Aorta (tissue), 5 donors: ENCODE measurements around the gene MLKL. TPM values are rescaled to one million over a fixed set of nuclear protein-coding genes. Genes with fewer than 3 reads are reported as not detected.
A peak's percentile ranks its signal among the peaks of the same experiment; 100 is the strongest.
"Not testable (repeated sequence)": the region's sequence is repeated elsewhere in the genome, so short reads cannot be mapped to it uniquely, and the experiment has no call there.

Source experiments
- ATAC-seq: fragments of 200-7000 bp; cut with Tn5 transposase; one replicate; pipeline ENCODE4 v1.9.1; 2022; ENCODE audit warnings: moderate library complexity; ENCODE audit not compliant: low FRiP score
- DNase-seq, 2 donors: peaks; one replicate each; pipeline ENCODE4 v3.0.0-alpha.2; 2020
- H3K27ac ChIP-seq, 2 donors: one replicate each; pipeline ENCODE4 v1.5.1; 2013; ENCODE audit warnings: low read length in 2 of 2, mild to moderate bottlenecking in 2 of 2, moderate library complexity in 2 of 2, control low read depth in 1 of 2, inconsistent platforms in 1 of 2, low read depth in 1 of 2
- H3K27me3 ChIP-seq, 2 donors: one replicate each; pipeline ENCODE4 v1.6.1; 2013; ENCODE audit warnings: control low read depth in 1 of 2, low read length in 1 of 2, mild to moderate bottlenecking in 1 of 2, moderate library complexity in 1 of 2; ENCODE audit not compliant: insufficient read depth in 2 of 2, control insufficient read depth in 1 of 2
- H3K36me3 ChIP-seq, 2 donors: one replicate each; pipeline ENCODE4 v1.6.1; 2013; ENCODE audit warnings: control low read depth in 1 of 2, low read length in 1 of 2, mild to moderate bottlenecking in 1 of 2; ENCODE audit not compliant: insufficient read depth in 2 of 2, control insufficient read depth in 1 of 2
- H3K4me1 ChIP-seq, 2 donors: one replicate each; pipeline ENCODE4 v1.6.1; 2013; ENCODE audit warnings: low read length in 2 of 2, control low read depth in 1 of 2, mild to moderate bottlenecking in 1 of 2, moderate library complexity in 1 of 2; ENCODE audit not compliant: insufficient read depth in 2 of 2, control insufficient read depth in 1 of 2
- H3K4me3 ChIP-seq, 2 donors: one replicate each; pipeline ENCODE4 v1.5.1; 2013; ENCODE audit warnings: low read length in 2 of 2, control low read depth in 1 of 2, mild to moderate bottlenecking in 1 of 2
- H3K9me3 ChIP-seq: one replicate; pipeline ENCODE4 v1.6.1; 2013; ENCODE audit warnings: mild to moderate bottlenecking, low read length; ENCODE audit not compliant: control insufficient read depth
- WGBS, 2 donors: extraction: QIAGEN DNeasy Blood & Tissue Kit; methylation state at CpG; one replicate each; pipeline ENCODE4 v1.1.7; 2013; 5-methylcytosine and 5-hydroxymethylcytosine counted together
- intact Hi-C, 2 donors: fragments of 100-400 bp; cut with DNase I; formaldehyde crosslinking; loops; one replicate each; pipeline versions ENCODE4 v1.14.2 to v1.15.0; 2022
- polyA plus RNA-seq, 2 donors: library from polyadenylated mRNA; stranded (reverse); fragments of 200-250 nt; gene quantifications; one replicate each; pipeline ENCODE4 v1.2.3, GENCODE V29; 2013
- total RNA-seq, 2 donors: library from RNA; stranded (reverse); fragmentation: NEBNext Ultra II Directional; extraction: Animal tissue kit (Norgen Biotek cat#: 25700); gene quantifications; one replicate each; pipeline ENCODE4 v1.2.1, GENCODE V29; 2021
- donor health status: healthy with polysubstance abuse.
- donor health status: Bipolar disorder and iron deficiency.
- donor health status: DM: no; HTN: no; CAD: no.
- donor health status: DM: no; HTN: no; CAD: no.
- donor health status: DM: yes; HTN: yes; CAD: no.

Gene MLKL
- total and polyA plus RNA-seq, 4 donors, result 10.9 to 31.3 (median 22.0) TPM

DNA sequence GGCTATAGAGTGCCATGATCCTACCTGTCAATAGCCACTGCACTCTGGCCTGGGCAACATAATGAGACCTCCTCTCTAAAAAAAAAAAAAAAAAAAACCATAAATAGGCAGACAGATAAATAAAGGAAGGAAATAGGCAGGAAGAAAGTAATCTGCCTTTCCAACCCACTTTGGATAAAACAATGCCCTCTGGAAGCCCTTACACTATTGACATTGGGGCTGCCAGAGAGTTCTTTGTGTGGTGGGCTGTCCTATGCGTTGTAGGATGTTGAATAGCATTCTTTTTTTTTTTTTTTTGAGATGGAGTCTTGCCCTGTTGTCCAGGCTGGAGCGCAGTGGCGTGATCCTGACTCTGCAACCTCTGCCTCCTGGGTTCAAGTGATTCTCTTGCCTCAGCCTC lies 26.8 kb downstream of the MLKL start:
- H3K27ac ChIP-seq, result no peak overlapping the region
- no peak for ATAC-seq
- no peaks in the 10 kb centered on the region for H3K27me3 ChIP-seq
- H3K4me1 ChIP-seq, result no peaks in the 10 kb centered on the region
- H3K9me3 ChIP-seq, result no peaks in the 10 kb centered on the region
- intact Hi-C loops, result no loop called here
- peaks cover 3 to 4% of the 10 kb centered on the region in 2 donors for H3K36me3 ChIP-seq
- H3K4me3 ChIP-seq, result no peak overlapping the region
- no peak for DNase-seq
- 87 to 97% methylated on average over 3 of the region's 3 CpGs for WGBS, 2 donors

DNA sequence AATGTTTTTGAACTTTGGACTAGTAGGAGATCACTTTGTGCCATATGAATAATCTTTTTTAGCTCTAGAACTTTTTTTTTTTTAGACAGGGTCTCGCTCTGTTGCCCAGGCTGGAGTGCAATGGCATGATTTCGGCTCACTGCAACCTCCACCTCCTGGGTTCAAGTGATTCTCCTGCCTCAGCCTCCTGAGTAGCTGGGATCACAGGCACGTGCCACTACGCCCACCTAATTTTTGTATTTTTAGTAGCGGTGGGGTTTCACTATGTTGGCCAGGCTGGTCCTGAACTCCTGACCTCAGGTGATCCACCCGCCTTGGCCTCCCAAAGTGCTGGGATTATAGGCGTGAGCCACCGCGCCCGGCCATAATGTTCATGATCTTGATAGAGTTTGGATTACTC lies 31.8 kb downstream of the MLKL start:
- H3K4me1 ChIP-seq, ATAC-seq, H3K27me3 ChIP-seq, intact Hi-C loops, H3K27ac ChIP-seq, H3K36me3 ChIP-seq, H3K9me3 ChIP-seq, DNase-seq, H3K4me3 ChIP-seq: not testable (repeated sequence)
- WGBS, 2 donors, result 97% methylated on average over 10 of the region's 10 CpGs

- DNase-seq, result peak; percentile 51 to 81
Observed at GRCh38 chr16:74667255-74667700, 33.4 kb downstream of the MLKL start.

GRCh38 chr16:74666425-74667254 lies 34.0 kb downstream of the MLKL start, which contains the start of gene RFWD3:
RFWD3 (minus strand) TSS chr16:74666877; CDS start chr16:74661449, 5,428 bp downstream.
- no peaks in the 10 kb centered on the region for H3K36me3 ChIP-seq
- 1% methylated on average over 62 to 63 of the region's 63 CpGs for WGBS, 2 donors
- H3K4me3 ChIP-seq, result peak within 1 kb of the TSS; percentile 72 to 93
- intact Hi-C loops, result no loop called here
- peak within 1 kb of the TSS in 1 of 2 donors; percentile 34 for H3K27ac ChIP-seq
- H3K9me3 ChIP-seq, result no peaks in the 10 kb centered on the region
- H3K27me3 ChIP-seq, result no peaks in the 10 kb centered on the region
- ATAC-seq (peak; percentile 100), DNase-seq (peak; percentile 96 to 98)
- no peaks in the 10 kb centered on the region for H3K4me1 ChIP-seq

More at GRCh38 chr16:74667255-74667700, 33.4 kb downstream of the MLKL start:
- Histone ChIP-seq H3K4me1 (no peaks in the 10 kb centered on the region), H3K4me3 (peak overlapping the region; percentile 61 to 64), H3K36me3 (peaks cover 3% of the 10 kb centered on the region in 2 donors), H3K27ac (no peak overlapping the region), H3K27me3 (no peaks in the 10 kb centered on the region), H3K9me3 (no peaks in the 10 kb centered on the region)
- intact Hi-C loops, result no loop called here
- 2% methylated on average over 23 of the region's 23 CpGs for WGBS, 2 donors
- peak; percentile 56 for ATAC-seq

GRCh38 chr16:74666010-74666421 lies 34.6 kb downstream of the MLKL start:
- H3K27ac ChIP-seq, result no peak overlapping the region

GRCh38 chr16:74661064-74661463 lies 39.6 kb downstream of the MLKL start:
- Histone ChIP-seq H3K27me3 (no peaks in the 10 kb centered on the region), H3K36me3 (peaks cover 0 to 7% of the 10 kb centered on the region in 2 donors), H3K9me3 (no peaks in the 10 kb centered on the region), H3K4me1 (no peaks in the 10 kb centered on the region), H3K27ac (no peak overlapping the region), H3K4me3 (no peak overlapping the region)
- WGBS, 2 donors, result 87 to 89% methylated on average over 5 of the region's 5 CpGs
- intact Hi-C loops, result no loop called here
- no peak for ATAC-seq
- no peak for DNase-seq

More at GRCh38 chr16:74666010-74666421, 34.6 kb downstream of the MLKL start:
- intact Hi-C loops, result no loop called here
- 5 to 12% methylated on average over 8 of the region's 8 CpGs for WGBS, 2 donors
- DNase-seq (no peak), ATAC-seq (no peak)
- Histone ChIP-seq H3K36me3 (peaks cover 0 to 2% of the 10 kb centered on the region in 2 donors), H3K9me3 (no peaks in the 10 kb centered on the region), H3K4me1 (no peaks in the 10 kb centered on the region), H3K4me3 (peak overlapping the region; percentile 72 to 93), H3K27me3 (no peaks in the 10 kb centered on the region)

- no peak overlapping the region for H3K4me3 ChIP-seq
- H3K36me3 ChIP-seq, result peaks cover 0 to 7% of the 10 kb centered on the region in 2 donors
- no peaks in the 10 kb centered on the region for H3K9me3 ChIP-seq
- ATAC-seq, result no peak
- intact Hi-C loops, result no loop called here
- DNase-seq, result no peak
- WGBS, 2 donors, result 73 to 74% methylated on average over 4 of the region's 4 CpGs
- H3K27ac ChIP-seq, result no peak overlapping the region
- no peaks in the 10 kb centered on the region for H3K27me3 ChIP-seq
- H3K4me1 ChIP-seq, result no peaks in the 10 kb centered on the region
Observed at GRCh38 chr16:74660383-74660782, 40.3 kb downstream of the MLKL start.

DNA sequence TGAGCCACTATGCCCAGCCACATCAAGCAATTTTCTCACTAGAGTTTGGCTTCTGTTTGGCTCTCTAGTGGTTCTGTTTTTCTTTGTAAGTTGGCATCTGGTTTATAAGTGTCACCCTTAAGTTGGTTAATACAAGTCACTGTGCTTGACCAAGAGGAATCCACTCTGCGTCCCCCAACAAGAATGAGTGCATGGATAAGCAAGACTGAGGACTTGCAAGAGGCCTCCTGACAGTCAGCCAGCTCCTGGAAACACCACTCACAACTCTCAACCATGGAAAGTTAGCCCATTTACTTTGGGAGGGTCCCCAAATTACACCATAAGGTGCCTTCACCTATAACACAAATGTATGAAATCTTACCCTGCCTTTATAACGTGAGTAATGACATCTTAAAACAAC lies 41.6 kb downstream of the MLKL start:
- H3K27ac ChIP-seq, result no peak overlapping the region
- intact Hi-C loops, result no loop called here
- DNase-seq, result no peak
- no peaks in the 10 kb centered on the region for H3K9me3 ChIP-seq
- no peak overlapping the region for H3K4me3 ChIP-seq
- WGBS, 2 donors, result 78 to 84% methylated on average over 2 of the region's 2 CpGs
- no peaks in the 10 kb centered on the region for H3K27me3 ChIP-seq
- H3K4me1 ChIP-seq, result no peaks in the 10 kb centered on the region
- no peak for ATAC-seq
- peaks cover 0 to 7% of the 10 kb centered on the region in 2 donors for H3K36me3 ChIP-seq
